ENCODE results near the gene APPL2. TPM values are rescaled to one million over a fixed set of nuclear protein-coding genes. Genes with fewer than 3 reads are reported as not detected.

APPL2 gene
- total and polyA plus RNA-seq, 2 of the 13 experiments (the other 11 are each of a cell fraction or from before 2014, with no cell fraction given), result 9.9 to 11.1 TPM

GRCh38 chr12:105235732-105236476 is at the start of gene APPL2 (continued):
- TF ChIP-seq ELK4 (CRISPR knock-in tag; IDR thresholded peaks at IDR 0.05; ENCODE audit: borderline replicate concordance), result no peak
- no peak for TF ChIP-seq CC2D1A (CRISPR knock-in tag; IDR thresholded peaks at IDR 0.05)
- TF ChIP-seq ZNF414 (CRISPR knock-in tag; IDR thresholded peaks at IDR 0.05), result peak; percentile 66; the same call in 1 of the 2 replicates
- TF ChIP-seq UBTF (CRISPR knock-in tag; IDR thresholded peaks at IDR 0.05), result peak; percentile 85; the same call in 1 of the 2 replicates
- no peak for TF ChIP-seq FOSL1 (CRISPR knock-in tag; IDR thresholded peaks at IDR 0.05; ENCODE audit: borderline replicate concordance)
- no peak for TF ChIP-seq ZBTB42 (CRISPR knock-in tag; IDR thresholded peaks at IDR 0.05)
- no peak for TF ChIP-seq SMC3 (IDR thresholded peaks at IDR 0.05; ENCODE audit: low read length)
- no peak; the same call in 1 of the 2 replicates for TF ChIP-seq ZNF816 (CRISPR knock-in tag; IDR thresholded peaks at IDR 0.05; ENCODE audit: borderline replicate concordance)
- TF ChIP-seq HMGXB3 (CRISPR knock-in tag; IDR thresholded peaks at IDR 0.05; ENCODE audit: borderline replicate concordance), result no peak
- TF ChIP-seq THRA (CRISPR knock-in tag; IDR thresholded peaks at IDR 0.05; ENCODE audit: borderline replicate concordance), result no peak
- TF ChIP-seq CENPBD1 (CRISPR knock-in tag; IDR thresholded peaks at IDR 0.05; ENCODE audit: borderline replicate concordance, low read depth), result no peak
- no peak for TF ChIP-seq ZBTB3 (CRISPR knock-in tag; IDR thresholded peaks at IDR 0.05; ENCODE audit: borderline replicate concordance, low read depth)
- TF ChIP-seq DNMT3B (CRISPR knock-in tag; conservative IDR thresholded peaks at IDR 0.05), result 0 out of 2 replicates have a peak, but pooled peaks have one; percentile 43
- peak; percentile 86 for TF ChIP-seq THAP11 (CRISPR knock-in tag; IDR thresholded peaks at IDR 0.05)
- TF ChIP-seq PTBP1 (IDR thresholded peaks at IDR 0.05; ENCODE audit: low read depth, low read length, poor library complexity, severe bottlenecking), result no peak
- peak; percentile 21; the same call in 1 of the 2 replicates for TF ChIP-seq FOXJ3 (CRISPR knock-in tag; IDR thresholded peaks at IDR 0.05; ENCODE audit: borderline replicate concordance)
- TF ChIP-seq ELF3 (CRISPR knock-in tag; IDR thresholded peaks at IDR 0.05), result peak; percentile 61; the same call in 1 of the 2 replicates
- TF ChIP-seq ZNF17 (CRISPR knock-in tag; IDR thresholded peaks at IDR 0.05), result no peak
